Stimulated activated CD4-positive, alpha-beta T cell treated with anti-CD3 and anti-CD28 coated beads, Interleukin-15, amount 100 ng/mL, for 1 hour (primary cell): ENCODE data around the gene LMOD3.

Experiments
- DNase-seq, 2 donors: peaks; one replicate each; pipeline ENCODE4 v3.0.0-alpha.2; 2020; ENCODE audit warnings: low read depth in 1 of 2, low spot score in 1 of 2

Gene LMOD3

GRCh38 chr3:69065318-69065964, 57.0 kb downstream of the LMOD3 start:
- no peak for DNase-seq

GRCh38 chr3:69063636-69064035, 58.8 kb downstream of the LMOD3 start:
- DNase-seq = no peak

GRCh38 chr3:69059688-69060087, 62.7 kb downstream of the LMOD3 start:
- DNase-seq = no peak

GRCh38 chr3:69058947-69059224, 63.5 kb downstream of the LMOD3 start:
- no peak for DNase-seq

- DNase-seq = no peak
Observed at GRCh38 chr3:69058180-69058946, 64.0 kb downstream of the LMOD3 start.
